Activated CD4-positive, alpha-beta T cell treated with anti-CD3 and anti-CD28 coated beads, Interleukin-2, amount 10 ng/mL, durations not matched to agents 7 days and 5 days (primary cell): ENCODE results near the gene AFF3. TPM values are rescaled to one million over a fixed set of nuclear protein-coding genes. Genes with fewer than 3 reads are reported as not detected.

Experiments
- CTCF ChIA-PET: fragments of 350-600 bp; sonication (Branson Sonifier 250); formaldehyde crosslinking; loops from one replicate; lab custom pipeline; 2021; ENCODE audit warnings: antibody characterized with exemption; lab: Charles Lee
- POLR2A ChIA-PET: fragments of 350-600 bp; sonication (Branson Sonifier 250); formaldehyde crosslinking; loops from one replicate; lab custom pipeline; 2021; ENCODE audit warnings: antibody characterized with exemption; lab: Charles Lee
- DNase-seq: peaks from one replicate; pipeline ENCODE4 v3.0.0-alpha.2; 2020
- H3K27ac Mint-ChIP-seq: one replicate; pipeline ENCODE4 v1.8.0; 2021; ENCODE audit warnings: mild to moderate bottlenecking, moderate library complexity, mixed read lengths
- H3K27me3 Mint-ChIP-seq: one replicate; pipeline ENCODE4 v1.8.0; 2021; ENCODE audit warnings: mixed read lengths
- H3K36me3 Mint-ChIP-seq: one replicate; pipeline ENCODE4 v1.8.0; 2021; ENCODE audit warnings: low read depth, mixed read lengths
- H3K4me1 Mint-ChIP-seq: one replicate; pipeline ENCODE4 v1.8.0; 2021; ENCODE audit warnings: mixed read lengths
- H3K4me3 Mint-ChIP-seq: one replicate; pipeline ENCODE4 v1.8.0; 2021; ENCODE audit warnings: mild to moderate bottlenecking, moderate library complexity, mixed read lengths
- H3K9me3 Mint-ChIP-seq: one replicate; pipeline ENCODE4 v1.8.0; 2021; ENCODE audit warnings: mixed read lengths
- total RNA-seq, 2 experiments: library from RNA; stranded (reverse); gene quantifications; one replicate each; pipeline ENCODE4 v1.2.3, GENCODE V29; 2021

Gene AFF3
- total RNA-seq, 2 experiments from 2014 or later, result 7.4 to 13.0 TPM

GRCh38 chr2:99619151-99619550, 523.2 kb downstream of the AFF3 start:
- H3K36me3 Mint-ChIP-seq, result no peaks in the 10 kb centered on the region
- DNase-seq, result no peak
- no peaks in the 10 kb centered on the region for H3K27me3 Mint-ChIP-seq
- H3K4me3 Mint-ChIP-seq, result no peak overlapping the region
- H3K9me3 Mint-ChIP-seq, result no peaks in the 10 kb centered on the region
- POLR2A ChIA-PET, result no interaction called here
- CTCF ChIA-PET, result interaction anchor here (0.6 kb wide), 1 partner anchor 105 kb away, joined by 4 read pairs; no protein-coding TSS in a partner anchor
- H3K27ac Mint-ChIP-seq, result no peak overlapping the region
- peaks cover 4% of the 10 kb centered on the region for H3K4me1 Mint-ChIP-seq

- DNase-seq, result no peak
- ChIA-PET CTCF (interaction anchor here (0.6 kb wide), 1 partner anchor 106 kb away, joined by 4 read pairs; no protein-coding TSS in a partner anchor), POLR2A (no interaction called here)
- Mint-ChIP-seq H3K27me3 (no peaks in the 10 kb centered on the region), H3K4me3 (no peak overlapping the region), H3K4me1 (peaks cover 4% of the 10 kb centered on the region), H3K36me3 (no peaks in the 10 kb centered on the region), H3K27ac (no peak overlapping the region), H3K9me3 (no peaks in the 10 kb centered on the region)
These were observed 523.8 kb downstream of the AFF3 start for GRCh38 chr2:99618579-99619097.

GRCh38 chr2:99617811-99618210, 524.6 kb downstream of the AFF3 start:
- Mint-ChIP-seq H3K27ac (no peak overlapping the region), H3K36me3 (no peaks in the 10 kb centered on the region)

GRCh38 chr2:99615247-99615771, 527.1 kb downstream of the AFF3 start:
- peaks cover 4% of the 10 kb centered on the region for H3K4me1 Mint-ChIP-seq
- CTCF ChIA-PET, result interaction anchor here (0.8 kb wide), 1 partner anchor 19 kb away, joined by 3 read pairs; no protein-coding TSS in a partner anchor
- POLR2A ChIA-PET, result no interaction called here
- no peak overlapping the region for H3K27ac Mint-ChIP-seq
- no peaks in the 10 kb centered on the region for H3K36me3 Mint-ChIP-seq
- no peak for DNase-seq
- H3K4me3 Mint-ChIP-seq, result no peak overlapping the region
- H3K27me3 Mint-ChIP-seq, result no peaks in the 10 kb centered on the region
- H3K9me3 Mint-ChIP-seq, result no peaks in the 10 kb centered on the region

More at GRCh38 chr2:99617811-99618210, 524.6 kb downstream of the AFF3 start:
- CTCF ChIA-PET, result no interaction called here
- no peak overlapping the region for H3K4me3 Mint-ChIP-seq
- POLR2A ChIA-PET, result no interaction called here
- H3K4me1 Mint-ChIP-seq, result peaks cover 4% of the 10 kb centered on the region
- H3K27me3 Mint-ChIP-seq, result no peaks in the 10 kb centered on the region
- DNase-seq, result no peak
- no peaks in the 10 kb centered on the region for H3K9me3 Mint-ChIP-seq

- CTCF ChIA-PET, result no interaction called here
- H3K27ac Mint-ChIP-seq, result no peak overlapping the region
- no peaks in the 10 kb centered on the region for H3K36me3 Mint-ChIP-seq
These were observed 528.4 kb downstream of the AFF3 start for GRCh38 chr2:99613980-99614379.

GRCh38 chr2:99611786-99612185, 530.6 kb downstream of the AFF3 start:
- ChIA-PET POLR2A (no interaction called here), CTCF (no interaction called here)
- Mint-ChIP-seq H3K27ac (no peak overlapping the region), H3K36me3 (no peaks in the 10 kb centered on the region), H3K4me3 (no peak overlapping the region), H3K4me1 (no peaks in the 10 kb centered on the region), H3K9me3 (no peaks in the 10 kb centered on the region), H3K27me3 (no peaks in the 10 kb centered on the region)
- no peak for DNase-seq

More at GRCh38 chr2:99613980-99614379, 528.4 kb downstream of the AFF3 start:
- peaks cover 4% of the 10 kb centered on the region for H3K4me1 Mint-ChIP-seq
- H3K4me3 Mint-ChIP-seq, result no peak overlapping the region
- POLR2A ChIA-PET, result no interaction called here
- no peaks in the 10 kb centered on the region for H3K27me3 Mint-ChIP-seq
- no peak for DNase-seq
- H3K9me3 Mint-ChIP-seq, result no peaks in the 10 kb centered on the region

GRCh38 chr2:99611034-99611433, 531.4 kb downstream of the AFF3 start:
- no peaks in the 10 kb centered on the region for H3K9me3 Mint-ChIP-seq
- DNase-seq, result no peak
- POLR2A ChIA-PET, result no interaction called here
- H3K27me3 Mint-ChIP-seq, result no peaks in the 10 kb centered on the region
- CTCF ChIA-PET, result interaction anchor here (0.9 kb wide), 1 partner anchor 37 kb away, joined by 3 read pairs; no protein-coding TSS in a partner anchor
- no peak overlapping the region for H3K27ac Mint-ChIP-seq
- no peaks in the 10 kb centered on the region for H3K4me1 Mint-ChIP-seq
- no peaks in the 10 kb centered on the region for H3K36me3 Mint-ChIP-seq
- no peak overlapping the region for H3K4me3 Mint-ChIP-seq

GRCh38 chr2:99609851-99610381, 532.5 kb downstream of the AFF3 start:
- Mint-ChIP-seq H3K9me3 (no peaks in the 10 kb centered on the region), H3K27me3 (no peaks in the 10 kb centered on the region), H3K4me1 (no peaks in the 10 kb centered on the region), H3K4me3 (no peak overlapping the region), H3K27ac (no peak overlapping the region), H3K36me3 (no peaks in the 10 kb centered on the region)
- ChIA-PET CTCF (no interaction called here), POLR2A (no interaction called here)
- no peak for DNase-seq

- no peak overlapping the region for H3K27ac Mint-ChIP-seq
- no peaks in the 10 kb centered on the region for H3K9me3 Mint-ChIP-seq
- no peak overlapping the region for H3K4me3 Mint-ChIP-seq
- no peaks in the 10 kb centered on the region for H3K27me3 Mint-ChIP-seq
- POLR2A ChIA-PET, result no interaction called here
- DNase-seq, result no peak
- CTCF ChIA-PET, result no interaction called here
- H3K36me3 Mint-ChIP-seq, result no peaks in the 10 kb centered on the region
- no peaks in the 10 kb centered on the region for H3K4me1 Mint-ChIP-seq
These were observed 533.5 kb downstream of the AFF3 start for GRCh38 chr2:99608861-99609260.

- H3K4me3 Mint-ChIP-seq, result no peak overlapping the region
- H3K27ac Mint-ChIP-seq, result no peak overlapping the region
- DNase-seq, result no peak
- ChIA-PET POLR2A (no interaction called here), CTCF (no interaction called here)
- no peaks in the 10 kb centered on the region for H3K4me1 Mint-ChIP-seq
- no peaks in the 10 kb centered on the region for H3K9me3 Mint-ChIP-seq
- no peaks in the 10 kb centered on the region for H3K36me3 Mint-ChIP-seq
- H3K27me3 Mint-ChIP-seq, result no peaks in the 10 kb centered on the region
These were observed 534.4 kb downstream of the AFF3 start for GRCh38 chr2:99607861-99608491.

- CTCF ChIA-PET, result no interaction called here
- POLR2A ChIA-PET, result no interaction called here
- Mint-ChIP-seq H3K4me1 (no peaks in the 10 kb centered on the region), H3K27me3 (no peaks in the 10 kb centered on the region), H3K4me3 (no peak overlapping the region), H3K27ac (no peak overlapping the region), H3K9me3 (no peaks in the 10 kb centered on the region), H3K36me3 (no peaks in the 10 kb centered on the region)
- no peak for DNase-seq
These were observed 534.9 kb downstream of the AFF3 start for GRCh38 chr2:99607454-99607853.

GRCh38 chr2:99605036-99605435, 537.4 kb downstream of the AFF3 start:
- ChIA-PET CTCF (interaction anchor here (0.6 kb wide), 1 partner anchor 772 kb away, joined by 4 read pairs; no protein-coding TSS in a partner anchor), POLR2A (no interaction called here)
- H3K27ac Mint-ChIP-seq, result no peak overlapping the region
- no peak overlapping the region for H3K4me3 Mint-ChIP-seq
- H3K36me3 Mint-ChIP-seq, result no peaks in the 10 kb centered on the region
- H3K4me1 Mint-ChIP-seq, result no peaks in the 10 kb centered on the region
- no peaks in the 10 kb centered on the region for H3K9me3 Mint-ChIP-seq
- DNase-seq, result no peak
- no peaks in the 10 kb centered on the region for H3K27me3 Mint-ChIP-seq

- no peak for DNase-seq
- POLR2A ChIA-PET, result no interaction called here
- H3K27ac Mint-ChIP-seq, result no peak overlapping the region
- no peaks in the 10 kb centered on the region for H3K9me3 Mint-ChIP-seq
- no peak overlapping the region for H3K4me3 Mint-ChIP-seq
- no peaks in the 10 kb centered on the region for H3K36me3 Mint-ChIP-seq
- H3K27me3 Mint-ChIP-seq, result no peaks in the 10 kb centered on the region
- CTCF ChIA-PET, result no interaction called here
- H3K4me1 Mint-ChIP-seq, result no peaks in the 10 kb centered on the region
These were observed 539.9 kb downstream of the AFF3 start for GRCh38 chr2:99602476-99602875.
